Amniotic epithelial cell (primary cell): ENCODE results near the gene CBX6.
"Not testable (repeated sequence)": the region's sequence is repeated elsewhere in the genome, so short reads cannot be mapped to it uniquely, and the experiment has no call there.

Source experiments
- DNase-seq: peaks from one replicate; pipeline ENCODE4 v3.0.0-alpha.2; 2010; ENCODE audit warnings: low read depth

The CBX6 gene

DNA sequence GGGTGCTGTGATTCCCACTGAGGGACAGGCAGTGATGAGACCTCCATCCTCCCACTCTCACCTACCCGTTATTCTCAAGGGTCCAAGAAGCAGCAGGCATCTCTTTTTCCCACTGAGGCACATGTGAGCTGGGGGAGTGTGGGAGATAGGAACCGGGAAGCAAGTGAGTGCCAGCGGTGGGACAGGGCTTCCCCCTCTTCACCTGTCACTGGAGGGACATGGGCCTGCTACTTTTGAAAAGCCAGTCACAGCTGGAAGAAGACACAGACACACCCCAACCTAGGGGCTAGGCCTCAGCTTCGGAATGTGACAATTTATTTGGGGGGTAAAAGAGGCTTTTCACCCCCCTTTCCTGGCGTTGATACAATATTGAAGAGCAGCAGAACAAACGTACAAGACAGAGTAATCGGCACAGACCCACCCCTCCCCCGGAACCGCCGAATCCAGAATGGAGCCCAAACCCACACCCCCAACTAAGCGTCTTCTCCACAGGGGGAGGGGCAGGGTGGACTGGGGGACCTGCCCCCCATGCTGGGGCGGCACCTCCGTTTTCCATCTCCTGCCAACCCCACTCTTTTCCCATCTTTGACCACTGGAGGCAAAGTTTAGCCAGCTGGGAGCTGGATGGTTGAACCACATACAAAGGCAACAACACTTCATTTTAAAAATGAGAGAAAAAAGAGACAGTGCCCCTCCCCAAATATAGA lies 10.7 kb downstream of the CBX6 start:
- no peak for DNase-seq

DNA sequence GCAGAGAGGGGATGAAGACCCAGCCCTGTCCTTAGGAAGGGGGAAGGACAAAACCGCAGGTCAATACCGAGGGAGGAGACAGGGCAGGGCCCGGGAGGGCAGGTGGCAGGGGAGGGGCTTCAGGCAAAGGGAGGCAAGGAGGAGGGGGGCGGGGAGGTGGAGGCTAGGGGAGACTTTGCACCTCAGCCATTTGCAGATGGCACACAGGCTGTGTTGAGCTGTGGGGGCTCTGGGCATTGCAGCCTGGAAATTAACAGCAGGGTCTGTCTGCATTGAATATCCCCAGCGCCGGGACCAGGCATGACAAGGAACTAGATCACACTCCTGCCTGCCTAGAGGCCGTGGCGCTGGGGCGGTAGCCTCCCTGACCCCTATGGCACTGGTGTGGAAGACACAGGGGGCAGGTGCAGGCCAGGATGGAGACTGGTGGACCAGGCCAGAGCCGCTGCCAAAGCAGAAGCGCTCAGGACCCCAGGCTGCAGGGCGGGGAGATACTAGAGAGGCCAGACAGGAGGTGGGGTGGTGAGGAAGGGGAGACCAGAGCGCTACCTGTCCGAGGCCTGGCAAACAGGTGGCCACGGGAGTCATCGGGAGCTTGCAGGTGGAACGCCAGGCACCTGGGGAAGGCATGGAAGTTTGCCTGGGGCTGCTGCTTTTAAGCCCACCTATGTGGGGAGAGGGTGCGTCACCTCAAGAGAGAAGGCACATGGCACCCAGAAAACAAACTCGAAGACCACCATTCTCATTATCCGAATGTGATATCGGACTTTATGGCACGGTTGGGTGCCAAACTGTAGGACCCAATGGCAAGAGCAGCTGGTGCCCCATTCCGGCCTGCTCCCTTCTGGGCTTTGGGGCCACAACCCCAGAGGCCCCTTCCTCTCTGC lies 11.5 kb downstream of the CBX6 start:
- no peak for DNase-seq

DNA sequence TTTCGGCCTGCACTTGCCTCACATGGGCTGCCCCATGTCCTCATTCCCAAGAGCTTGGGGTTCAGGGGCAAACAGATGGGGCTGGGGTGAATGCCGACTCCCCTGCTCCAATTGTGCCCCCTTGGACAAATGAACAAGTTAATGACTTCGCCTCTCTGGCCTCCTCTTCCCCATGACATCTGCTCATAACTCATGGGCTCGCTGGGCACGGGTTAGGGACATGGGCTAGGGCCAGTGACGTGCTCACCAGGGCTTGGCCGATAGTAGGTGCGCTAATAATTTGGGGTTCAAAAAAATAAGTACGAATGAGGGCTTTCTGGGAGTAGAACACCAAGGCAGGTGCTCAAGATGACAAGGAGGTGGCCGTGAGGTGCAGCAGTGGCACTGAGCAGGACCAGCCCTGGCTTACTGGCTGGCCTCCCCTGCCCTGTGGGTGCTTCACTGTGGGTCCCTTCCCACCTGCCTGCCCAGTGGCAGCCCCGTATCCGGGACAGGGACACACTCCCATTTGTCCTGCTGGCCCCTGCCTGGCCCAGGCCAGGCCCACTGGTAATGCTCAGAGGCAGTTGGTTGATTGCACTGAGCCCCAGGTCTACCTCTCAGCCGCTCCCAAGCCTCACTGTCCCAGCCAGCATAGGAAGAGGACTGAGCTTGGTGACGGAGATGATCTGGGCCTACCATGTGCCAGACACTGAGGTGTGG lies 12.3 kb downstream of the CBX6 start:
- no peak for DNase-seq

DNA sequence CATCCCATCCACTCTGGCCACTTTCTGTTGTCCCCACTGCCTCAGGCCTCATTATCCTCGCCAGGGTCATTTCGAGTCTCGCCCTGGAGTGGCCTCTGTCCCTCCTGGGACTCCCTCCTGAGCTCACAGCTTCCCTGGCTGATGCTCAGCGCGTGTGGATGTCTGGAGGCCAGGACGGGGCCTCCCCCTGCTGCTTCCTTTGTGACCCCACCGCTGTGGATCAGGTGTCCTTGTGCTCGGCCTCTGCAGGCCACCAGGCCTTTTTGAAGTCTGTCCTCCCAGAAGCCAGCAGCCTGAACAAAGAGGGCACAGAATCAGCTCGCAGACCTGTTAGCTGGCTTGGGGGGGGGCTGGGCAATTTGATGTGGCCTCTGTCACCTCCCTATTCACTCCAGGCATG lies 13.5 kb downstream of the CBX6 start:
- no peak for DNase-seq

DNA sequence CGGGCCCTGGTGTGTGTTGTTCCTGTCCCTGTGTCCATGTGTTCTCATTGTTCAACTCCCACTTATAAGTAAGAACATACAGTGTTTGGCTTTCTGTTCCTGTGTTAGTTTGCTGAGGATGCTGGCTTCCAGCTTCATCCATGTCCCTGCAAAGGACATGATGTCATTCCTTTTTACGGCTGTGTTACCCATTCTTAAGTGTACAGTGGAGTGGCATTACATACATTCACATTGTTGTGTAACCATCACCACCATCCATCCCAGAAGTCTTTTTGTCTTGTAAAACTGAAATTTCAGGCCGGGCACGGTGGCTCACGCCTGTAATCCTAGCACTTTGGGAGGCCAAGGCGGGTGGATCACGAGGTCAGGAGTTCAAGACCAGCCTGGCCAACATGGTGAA lies 17.5 kb downstream of the CBX6 start:
- not testable (repeated sequence) for DNase-seq

DNA sequence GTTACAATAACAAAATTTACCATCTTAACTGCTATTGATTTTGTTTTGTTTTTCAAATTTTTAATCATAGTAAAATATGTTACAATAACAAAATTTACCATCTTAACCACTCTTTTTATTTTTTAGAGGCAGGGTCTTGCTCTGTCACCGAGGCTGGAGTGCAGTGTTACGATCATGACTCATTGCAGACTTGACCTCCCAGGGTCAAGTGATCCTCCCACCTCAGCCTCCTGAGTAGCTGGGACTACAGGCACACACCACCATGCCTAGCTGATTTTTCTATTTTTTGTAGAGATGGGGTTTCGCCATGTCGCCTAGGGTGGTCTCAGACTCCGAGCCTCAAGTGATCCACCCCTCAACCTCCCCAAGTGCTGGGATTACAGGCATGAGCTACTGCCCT lies 18.1 kb downstream of the CBX6 start:
- not testable (repeated sequence) for DNase-seq

DNA sequence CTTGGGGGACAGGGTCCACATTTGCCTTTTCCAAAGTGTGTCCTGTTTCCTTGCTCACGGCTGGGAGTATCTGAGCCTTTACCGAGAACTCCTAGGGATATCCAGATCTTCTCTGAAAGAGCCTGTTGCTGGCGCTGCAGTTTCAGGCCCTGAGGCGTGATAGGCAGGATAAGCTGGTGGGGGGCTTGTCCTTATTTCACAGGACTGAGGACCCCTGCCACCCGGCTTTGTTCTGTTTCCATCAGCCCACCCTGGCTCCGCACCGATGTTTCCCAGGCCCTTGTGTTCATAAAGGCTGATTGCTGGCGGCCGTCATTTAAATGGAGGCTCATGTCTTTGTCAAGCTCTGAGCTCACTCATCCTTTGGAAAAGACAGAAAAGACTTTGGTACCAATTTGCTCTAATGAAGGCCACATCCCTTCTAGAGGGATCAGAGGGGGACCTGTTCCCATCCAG lies 18.8 kb downstream of the CBX6 start:
- DNase-seq: no peak

DNA sequence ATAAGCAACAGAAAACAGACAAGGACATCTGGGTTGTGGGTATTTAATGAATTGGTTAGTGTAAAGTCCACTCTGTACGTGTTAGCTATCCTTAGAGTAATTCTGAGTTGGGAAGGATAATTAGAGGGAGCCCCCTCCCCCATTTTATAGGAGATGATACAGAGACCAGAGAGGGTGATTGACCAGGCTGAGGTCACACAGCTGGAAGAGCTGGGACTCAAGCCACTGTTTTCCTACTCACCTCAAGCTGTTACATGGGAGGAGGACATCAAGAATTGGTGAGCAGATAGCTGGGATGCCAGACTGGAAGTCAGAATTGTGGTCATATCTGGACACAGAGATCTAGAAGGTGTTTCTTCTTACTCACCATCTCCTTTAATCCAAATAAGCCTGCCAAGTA lies 19.5 kb downstream of the CBX6 start:
- no peak for DNase-seq

DNA sequence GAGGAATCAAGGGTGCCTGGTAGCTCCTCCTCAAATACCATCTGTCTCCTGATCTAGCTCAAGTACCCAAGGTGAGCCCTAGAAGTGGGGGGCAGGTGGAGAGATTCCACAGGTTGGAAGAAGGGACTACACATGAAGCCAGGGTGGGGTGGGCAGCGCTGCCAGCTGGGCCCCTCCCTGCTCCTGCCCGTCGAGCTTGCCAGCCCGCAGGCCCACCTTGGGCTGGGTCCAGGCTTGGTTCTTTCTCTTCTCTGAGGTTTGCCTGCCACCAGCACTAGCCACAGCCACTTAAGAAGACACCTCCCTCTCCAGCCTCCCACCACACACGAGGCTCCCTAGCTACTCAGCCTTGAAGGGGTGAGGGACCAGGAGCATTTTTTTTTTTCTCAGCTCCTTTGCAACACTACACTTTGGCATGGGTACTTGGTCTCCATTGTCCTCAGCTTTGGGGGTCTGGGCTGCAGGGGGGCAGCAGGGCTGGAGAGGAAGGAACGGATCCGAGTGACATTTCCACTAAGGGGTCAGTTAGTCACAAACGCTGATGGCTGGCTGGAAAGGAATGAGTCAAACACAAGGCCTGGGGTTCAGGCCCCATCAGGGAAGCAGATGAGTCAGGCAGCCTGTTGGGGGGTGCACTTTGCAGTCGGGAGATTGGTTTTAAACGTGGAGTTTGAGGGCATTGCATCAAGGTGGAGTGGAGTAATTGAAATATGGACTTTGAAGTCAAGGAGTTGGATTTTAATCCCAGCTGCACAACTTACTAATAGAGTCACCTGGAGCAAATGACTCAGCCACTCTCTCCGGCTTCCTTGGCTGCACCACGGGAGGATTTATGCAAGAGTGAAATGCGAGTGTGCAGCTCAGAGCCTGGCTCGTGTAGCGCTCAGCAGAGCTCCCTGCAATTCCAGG lies 20.8 kb downstream of the CBX6 start:
- DNase-seq: peak; percentile 83

DNA sequence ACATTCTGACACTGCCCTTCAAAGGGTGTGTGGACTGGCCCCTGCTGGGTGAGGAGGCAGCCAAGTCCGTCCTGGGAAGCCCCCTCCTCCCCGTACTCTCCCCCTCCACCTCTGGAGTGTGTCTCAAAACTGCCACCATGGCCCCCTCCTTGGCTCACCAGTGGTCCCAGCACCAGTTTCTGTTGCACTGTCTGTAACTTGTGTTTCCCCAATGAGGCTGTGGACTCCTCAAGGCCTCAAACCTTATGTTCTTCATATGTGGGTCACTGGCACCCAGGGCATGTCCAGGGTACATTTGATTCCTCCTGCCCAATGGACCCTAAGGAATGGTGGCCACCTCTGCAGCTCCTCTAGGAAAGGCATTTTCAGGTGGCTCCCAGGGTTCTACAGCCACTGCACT lies 21.6 kb downstream of the CBX6 start:
- DNase-seq: no peak

DNA sequence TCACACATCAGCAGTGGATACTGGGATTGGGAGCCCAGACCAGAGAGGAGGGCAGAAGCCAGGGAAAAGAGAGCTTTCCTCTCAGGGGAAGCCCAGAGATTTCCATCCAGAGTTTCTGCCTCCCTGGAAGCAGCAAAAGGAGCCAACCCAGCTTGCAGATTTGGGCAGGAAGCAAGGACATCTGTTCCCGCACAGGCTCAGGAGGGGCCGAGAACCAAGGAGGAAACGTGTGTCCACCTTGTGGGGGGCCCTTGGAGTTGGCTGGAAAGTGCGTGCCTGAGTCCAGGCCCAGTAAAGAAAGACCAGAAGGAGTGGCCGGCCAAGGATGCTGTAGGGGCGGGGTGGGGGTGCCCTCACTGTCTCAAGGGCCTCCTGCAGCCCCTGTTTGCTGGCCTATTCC lies 22.2 kb downstream of the CBX6 start:
- no peak for DNase-seq

DNA sequence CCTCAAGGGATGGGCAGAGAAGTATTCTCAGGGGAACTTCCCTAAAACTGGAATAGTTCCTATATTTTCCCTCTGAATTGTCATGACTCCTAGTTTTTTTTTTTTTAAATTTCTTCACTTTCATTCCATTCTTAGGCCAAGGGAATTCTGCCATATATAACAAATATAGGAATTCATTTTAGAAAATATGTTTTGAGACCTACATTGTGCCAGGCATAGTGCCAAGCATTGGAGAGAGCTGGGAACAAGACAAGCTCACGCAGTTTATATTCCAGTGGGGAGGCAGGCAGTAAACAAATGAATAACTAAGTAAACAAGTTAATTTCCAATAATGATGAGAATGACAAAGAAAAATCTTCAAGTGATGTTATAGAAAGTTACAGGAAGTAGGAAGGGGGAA lies 25.6 kb downstream of the CBX6 start:
- no peak for DNase-seq

DNA sequence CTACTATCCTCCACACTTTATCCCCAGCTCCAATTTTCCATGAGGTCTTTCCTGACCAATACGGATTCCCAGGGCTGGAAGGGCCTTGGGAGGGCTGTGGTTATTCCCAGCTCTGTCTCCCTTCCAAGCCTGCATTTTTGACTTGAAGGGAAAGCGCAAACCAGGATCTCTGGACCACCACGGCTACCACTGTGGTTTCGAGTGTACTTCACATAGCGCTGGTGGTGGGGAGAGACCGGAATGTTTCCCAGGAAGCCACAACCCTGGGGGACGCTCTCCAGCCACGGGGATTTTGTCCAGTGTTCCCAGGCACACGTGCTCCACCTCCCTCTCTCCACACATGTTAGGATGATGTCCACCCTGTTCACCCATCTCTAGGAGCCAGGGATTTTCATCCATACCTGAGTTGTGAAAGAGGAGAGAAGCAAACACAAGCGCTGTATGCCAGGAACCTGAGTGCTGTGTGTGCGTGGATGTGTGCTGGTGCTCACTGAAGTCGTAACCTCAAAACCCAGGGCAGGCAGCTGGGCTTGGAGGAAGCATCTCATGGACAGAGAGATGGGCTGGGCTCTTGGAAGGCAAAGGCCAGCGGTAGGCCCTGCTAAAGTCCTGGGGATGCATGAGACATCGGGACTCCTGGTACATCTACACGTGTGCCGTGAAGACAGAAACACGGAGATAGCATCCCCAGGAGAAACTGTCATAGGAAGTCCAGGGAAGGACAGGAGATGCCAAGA lies 26.8 kb downstream of the CBX6 start:
- peak; percentile 26 for DNase-seq

DNA sequence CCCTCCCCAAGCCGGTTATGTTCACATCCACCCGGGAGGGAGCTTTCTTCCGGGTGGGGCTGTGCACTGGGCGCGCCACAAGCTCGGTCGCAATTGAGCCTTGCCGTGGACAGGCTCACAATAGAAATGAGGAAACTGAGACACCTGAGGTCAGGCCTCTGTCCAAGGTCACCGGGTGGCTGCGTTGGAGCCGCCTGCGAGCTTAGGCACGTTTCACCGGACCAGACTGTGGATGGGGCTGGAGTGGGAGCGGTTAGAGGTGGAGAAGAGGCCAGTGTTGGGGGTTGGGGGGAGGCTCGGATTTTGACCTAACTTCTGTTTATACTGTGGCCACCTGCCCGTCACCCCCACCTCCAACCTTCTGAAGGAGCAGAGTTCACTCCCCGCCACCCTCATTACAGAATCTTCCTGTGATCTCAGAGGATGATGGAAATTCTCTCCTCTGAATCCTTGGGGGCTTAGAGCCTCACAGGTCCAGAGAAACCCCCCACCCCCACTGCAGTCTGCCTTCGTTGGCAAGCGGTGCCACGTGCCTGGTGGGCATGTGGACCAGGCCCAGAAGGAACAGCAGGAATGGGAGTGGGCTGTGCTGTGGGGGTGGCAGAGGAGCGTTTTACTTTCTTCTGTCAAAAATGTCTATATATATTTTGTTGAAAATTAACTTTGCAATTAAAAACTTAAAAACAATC lies 27.6 kb downstream of the CBX6 start:
- DNase-seq: no peak

DNA sequence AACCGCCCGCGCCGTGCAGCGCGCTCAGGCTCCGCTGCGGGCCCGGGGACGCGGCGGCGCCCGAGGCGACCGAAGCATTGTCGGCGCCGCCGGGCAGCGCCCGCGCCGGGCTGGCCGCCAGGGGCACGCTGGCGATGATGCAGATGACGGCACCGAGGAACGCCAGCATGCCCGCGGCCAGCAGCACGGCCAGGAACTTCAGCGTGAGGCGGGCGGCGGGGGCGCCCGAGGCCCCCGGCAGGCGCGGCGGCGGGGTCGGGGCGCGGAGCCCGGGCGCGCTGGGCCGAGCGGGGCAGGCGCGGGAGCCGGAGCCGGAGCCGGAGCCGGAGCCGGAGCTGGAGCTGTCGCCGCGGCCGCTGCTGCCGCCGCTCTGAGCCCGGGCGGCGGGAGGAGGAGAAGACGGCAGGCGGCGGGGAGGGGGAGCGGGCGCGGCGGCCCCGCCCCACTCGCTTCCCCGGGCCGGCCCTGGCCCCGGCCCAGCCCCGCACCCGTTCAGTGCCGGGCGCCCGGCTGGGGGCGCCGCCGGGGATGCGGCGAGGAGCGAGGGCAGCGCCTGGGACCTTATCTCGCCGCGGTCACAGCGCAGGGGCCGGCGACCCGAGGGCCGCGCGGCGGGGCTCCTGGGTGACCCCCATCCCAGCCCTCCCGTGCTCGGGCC lies 28.2 kb downstream of the CBX6 start, which contains the start of gene NPTXR:
TSS of gene NPTXR (minus strand) at position 372 of the 658 bp plus-strand sequence.
- DNase-seq: peak; percentile 11

DNA sequence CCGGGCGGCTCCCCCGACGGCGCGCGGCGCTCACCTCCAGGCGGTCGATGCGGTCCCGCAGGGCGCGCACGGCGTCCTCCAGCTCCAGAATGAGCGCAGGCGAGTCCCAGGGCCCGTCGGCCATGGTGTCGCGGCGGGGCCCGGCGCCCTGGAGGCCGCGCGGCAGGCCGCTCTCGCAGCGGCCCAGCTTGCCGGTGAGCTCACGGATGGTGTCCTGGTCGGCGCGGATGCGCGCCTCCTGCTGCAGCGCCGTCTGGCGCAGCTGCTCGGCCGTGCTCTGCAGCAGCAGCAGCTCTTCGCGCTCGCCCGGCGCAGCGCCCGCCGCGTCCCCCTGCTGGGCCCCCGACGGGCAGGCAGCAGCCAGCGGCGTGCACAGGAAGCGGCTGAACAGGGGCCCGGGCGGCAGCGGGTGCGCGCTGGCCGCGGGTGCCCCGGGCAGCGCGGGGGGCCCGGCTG lies 28.8 kb downstream of the CBX6 start:
- peak; percentile 66 for DNase-seq

DNA sequence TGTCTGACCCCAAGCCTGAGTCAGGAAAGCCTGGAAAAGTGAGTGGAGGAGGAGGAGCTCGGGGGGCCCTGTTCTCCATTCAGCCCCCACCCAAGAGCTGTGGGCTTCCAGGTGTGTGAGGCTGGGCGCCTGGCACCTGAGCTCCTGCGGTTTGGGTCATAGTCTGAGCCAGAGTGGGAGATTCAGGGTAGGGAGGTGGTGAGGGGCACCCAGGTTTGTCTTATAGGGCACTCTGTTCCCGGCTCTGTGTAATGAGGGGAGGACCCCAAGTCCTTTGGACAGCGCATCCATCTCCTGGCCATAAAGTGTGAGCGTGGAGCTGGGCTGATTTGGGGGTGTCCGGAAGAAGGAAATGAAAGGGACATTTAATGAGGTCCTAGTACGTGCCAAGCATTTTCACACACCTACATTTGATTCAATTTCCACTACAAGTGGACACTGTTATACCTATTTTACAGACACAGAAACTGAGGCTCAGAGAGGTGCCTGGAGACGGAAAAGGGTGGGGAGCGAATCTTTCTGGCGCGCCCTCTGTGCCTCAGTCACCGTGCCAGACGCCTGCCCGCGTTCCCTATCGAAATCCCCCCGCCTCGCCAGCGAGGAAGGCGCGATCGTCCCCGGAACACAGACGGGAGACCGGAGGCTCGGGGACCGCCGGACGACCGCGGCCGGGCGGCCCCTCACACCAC lies 29.4 kb downstream of the CBX6 start:
- DNase-seq: no peak

DNA sequence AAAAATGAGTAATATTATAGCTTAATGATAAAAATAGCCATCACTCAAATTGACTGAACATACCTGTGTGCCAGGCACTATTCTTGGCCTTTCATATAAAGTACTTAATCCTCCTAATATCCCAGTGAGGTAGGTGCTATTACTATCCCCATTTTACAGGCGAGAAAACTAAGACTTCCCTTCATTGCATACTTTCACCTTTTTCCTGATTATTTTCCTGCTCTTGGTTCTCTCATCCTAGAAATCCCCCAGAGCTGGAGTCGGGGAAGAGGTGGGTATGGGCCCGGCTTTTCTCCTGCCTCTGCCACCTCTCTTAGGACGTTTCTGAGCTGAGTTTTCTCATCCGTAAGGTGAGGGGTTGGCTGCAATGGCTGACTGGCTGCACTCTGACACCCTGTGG lies 30.4 kb downstream of the CBX6 start:
- DNase-seq: no peak

DNA sequence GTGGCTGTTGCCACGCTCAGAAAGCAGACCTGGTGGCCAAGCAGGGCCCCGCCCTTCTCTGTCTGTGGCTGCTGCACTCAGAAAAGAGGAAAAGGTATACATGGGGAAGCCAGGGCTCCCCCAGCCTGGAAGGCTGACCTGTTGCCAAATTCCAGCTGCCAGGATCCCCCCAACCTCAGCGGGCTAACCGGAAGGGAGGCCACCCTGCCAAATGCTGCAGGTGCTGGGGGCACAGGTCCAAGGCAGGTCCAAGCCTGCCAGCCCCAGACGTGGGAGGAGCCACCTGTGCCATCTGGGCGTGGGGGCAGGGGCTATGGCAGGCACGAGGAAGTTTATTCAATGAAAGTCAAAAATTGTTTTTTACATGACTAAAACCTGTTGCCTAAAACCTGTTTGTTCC lies 30.8 kb downstream of the CBX6 start:
- DNase-seq: no peak
